ENCODE measurements around the gene DISC1. TPM values are rescaled to one million over a fixed set of nuclear protein-coding genes. Genes with fewer than 3 reads are reported as not detected.
"Not testable (repeated sequence)": the region's sequence is repeated elsewhere in the genome, so short reads cannot be mapped to it uniquely, and the experiment has no call there.

Gene DISC1
- total RNA-seq, 2 donors from 2014 or later: 7.9 to 10.9 TPM

- no peak for DNase-seq (ENCODE audit: low spot score)
- intact Hi-C loops (cut with DNase I): no loop called here
These were observed 36.7 kb downstream of the DISC1 start for GRCh38 chr1:231663211-231663792.

GRCh38 chr1:231665101-231665500, 38.5 kb downstream of the DISC1 start:
- intact Hi-C loops (cut with DNase I): no loop called here
- DNase-seq (ENCODE audit: low spot score): no peak

GRCh38 chr1:231665726-231666125, 39.1 kb downstream of the DISC1 start:
- no peak for DNase-seq (ENCODE audit: low spot score)
- intact Hi-C loops (cut with DNase I): no loop called here

- intact Hi-C loops (cut with DNase I): no loop called here
- no peak for DNase-seq (ENCODE audit: low spot score)
These were observed 39.8 kb downstream of the DISC1 start for GRCh38 chr1:231666220-231666936.

GRCh38 chr1:231666937-231667608, 40.5 kb downstream of the DISC1 start:
- no peak for DNase-seq (ENCODE audit: low spot score)
- intact Hi-C loops (cut with DNase I): no loop called here

- DNase-seq (ENCODE audit: low spot score): no peak
- intact Hi-C loops (cut with DNase I): no loop called here
These were observed 41.4 kb downstream of the DISC1 start for GRCh38 chr1:231667896-231668506.

- DNase-seq (ENCODE audit: low spot score): no peak
- intact Hi-C loops (cut with DNase I): no loop called here
These were observed 42.2 kb downstream of the DISC1 start for GRCh38 chr1:231668826-231669225.

- DNase-seq (ENCODE audit: low spot score); intact Hi-C loops (cut with DNase I): not testable (repeated sequence)
These were observed 43.5 kb downstream of the DISC1 start for GRCh38 chr1:231669864-231670621.

GRCh38 chr1:231670755-231671154, 44.2 kb downstream of the DISC1 start:
- intact Hi-C loops (cut with DNase I): no loop called here

GRCh38 chr1:231674575-231674974, 48.0 kb downstream of the DISC1 start:
- DNase-seq (ENCODE audit: low spot score): no peak
- intact Hi-C loops (cut with DNase I): no loop called here

More at GRCh38 chr1:231670755-231671154, 44.2 kb downstream of the DISC1 start:
- DNase-seq (ENCODE audit: low spot score): no peak

GRCh38 chr1:231676487-231676886, 49.9 kb downstream of the DISC1 start:
- DNase-seq (ENCODE audit: low spot score): no peak
- intact Hi-C loops (cut with DNase I): loop anchor here in 1 of 2 donors (5.0 kb wide), 1 partner anchor 241 kb away; no protein-coding TSS in a partner anchor

- intact Hi-C loops (cut with DNase I): loop anchor here in 1 of 2 donors (5.0 kb wide), 1 partner anchor 240 kb away; no protein-coding TSS in a partner anchor
- no peak for DNase-seq (ENCODE audit: low spot score)
These were observed 50.9 kb downstream of the DISC1 start for GRCh38 chr1:231677442-231677841.

- DNase-seq (ENCODE audit: low spot score): no peak
- intact Hi-C loops (cut with DNase I): loop anchor here in 1 of 2 donors (5.0 kb wide), 1 partner anchor 239 kb away; no protein-coding TSS in a partner anchor
These were observed 51.4 kb downstream of the DISC1 start for GRCh38 chr1:231678011-231678432.

GRCh38 chr1:231679109-231679508, 52.5 kb downstream of the DISC1 start:
- intact Hi-C loops (cut with DNase I): loop anchor here in 1 of 2 donors (5.0 kb wide), 1 partner anchor 238 kb away; no protein-coding TSS in a partner anchor

GRCh38 chr1:231681006-231681405, 54.4 kb downstream of the DISC1 start:
- intact Hi-C loops (cut with DNase I): no loop called here

More at GRCh38 chr1:231679109-231679508, 52.5 kb downstream of the DISC1 start:
- DNase-seq (ENCODE audit: low spot score): no peak

GRCh38 chr1:231682779-231683178, 56.2 kb downstream of the DISC1 start:
- intact Hi-C loops (cut with DNase I): no loop called here
- no peak for DNase-seq (ENCODE audit: low spot score)

More at GRCh38 chr1:231681006-231681405, 54.4 kb downstream of the DISC1 start:
- DNase-seq (ENCODE audit: low spot score): no peak

- intact Hi-C loops (cut with DNase I): no loop called here
- DNase-seq (ENCODE audit: low spot score): no peak
These were observed 57.0 kb downstream of the DISC1 start for GRCh38 chr1:231683439-231684165.

Data from posterior vena cava (tissue), 2 donors.